Measurements from ENCODE around the gene USP17L22. TPM values are rescaled to one million over a fixed set of nuclear protein-coding genes. Genes with fewer than 3 reads are reported as not detected.
"Not testable (repeated sequence)": the region's sequence is repeated elsewhere in the genome, so short reads cannot be mapped to it uniquely, and the experiment has no call there.

USP17L22 gene
- total and polyA plus RNA-seq, 12 donors: not detected

GRCh38 chr4:9271719-9272118 is 4.3 kb downstream of the USP17L22 start:
- ATAC-seq; H3K27ac ChIP-seq; H3K4me1 ChIP-seq; H3K4me3 ChIP-seq; H3K9me3 ChIP-seq; intact Hi-C loops (cut with DNase I); H3K27me3 ChIP-seq; H3K36me3 ChIP-seq: not testable (repeated sequence)
- peak; percentile 5 to 35 for DNase-seq
- WGBS, 2 donors: 79 to 86% methylated on average over 4 to 5 of the region's 10 CpGs

Other genes with a start within 250 kb of the USP17L22 start
- not detected for gene FAM90A26, start 97.2 kb upstream of the USP17L22 start, total RNA-seq
- not detected for gene FAM90A26, start 97.2 kb upstream of the USP17L22 start, polyA plus RNA-seq
- not detected for gene USP17L10, start 57.0 kb upstream of the USP17L22 start, total RNA-seq
- gene USP17L10, start 57.0 kb upstream of the USP17L22 start, polyA plus RNA-seq: not detected
- gene USP17L11, start 52.2 kb upstream of the USP17L22 start, total RNA-seq: not detected
- gene USP17L11, start 52.2 kb upstream of the USP17L22 start, polyA plus RNA-seq: not detected
- gene USP17L12, start 47.5 kb upstream of the USP17L22 start, total RNA-seq: not detected
- gene USP17L12, start 47.5 kb upstream of the USP17L22 start, polyA plus RNA-seq: not detected
- not detected for gene USP17L13, start 42.7 kb upstream of the USP17L22 start, total RNA-seq
- gene USP17L13, start 42.7 kb upstream of the USP17L22 start, polyA plus RNA-seq: not detected
- not detected for gene USP17L15, start 33.2 kb upstream of the USP17L22 start, total RNA-seq
- gene USP17L15, start 33.2 kb upstream of the USP17L22 start, polyA plus RNA-seq: not detected
- not detected for gene USP17L17, start 23.7 kb upstream of the USP17L22 start, total RNA-seq
- not detected for gene USP17L17, start 23.7 kb upstream of the USP17L22 start, polyA plus RNA-seq
- gene USP17L18, start 19.0 kb upstream of the USP17L22 start, total RNA-seq: not detected
- not detected for gene USP17L18, start 19.0 kb upstream of the USP17L22 start, polyA plus RNA-seq
- gene USP17L19, start 14.2 kb upstream of the USP17L22 start, total RNA-seq: not detected
- gene USP17L19, start 14.2 kb upstream of the USP17L22 start, polyA plus RNA-seq: not detected
- not detected for gene USP17L20, start 9.5 kb upstream of the USP17L22 start, total RNA-seq
- not detected for gene USP17L20, start 9.5 kb upstream of the USP17L22 start, polyA plus RNA-seq
- gene USP17L21, start 4.7 kb upstream of the USP17L22 start, total RNA-seq: not detected
- gene USP17L21, start 4.7 kb upstream of the USP17L22 start, polyA plus RNA-seq: not detected
- not detected for gene USP17L24, start 57.5 kb downstream of the USP17L22 start, total RNA-seq
- gene USP17L24, start 57.5 kb downstream of the USP17L22 start, polyA plus RNA-seq: not detected
- gene USP17L25, start 62.3 kb downstream of the USP17L22 start, total RNA-seq: not detected
- gene USP17L25, start 62.3 kb downstream of the USP17L22 start, polyA plus RNA-seq: not detected
- not detected for gene USP17L26, start 67.0 kb downstream of the USP17L22 start, total RNA-seq
- gene USP17L26, start 67.0 kb downstream of the USP17L22 start, polyA plus RNA-seq: not detected
- not detected for gene USP17L5, start 71.8 kb downstream of the USP17L22 start, total RNA-seq
- not detected for gene USP17L5, start 71.8 kb downstream of the USP17L22 start, polyA plus RNA-seq
- gene USP17L27, start 76.5 kb downstream of the USP17L22 start, total RNA-seq: not detected
- gene USP17L27, start 76.5 kb downstream of the USP17L22 start, polyA plus RNA-seq: not detected
- gene USP17L28, start 81.3 kb downstream of the USP17L22 start, total RNA-seq: not detected
- gene USP17L28, start 81.3 kb downstream of the USP17L22 start, polyA plus RNA-seq: not detected
- not detected for gene USP17L29, start 86.0 kb downstream of the USP17L22 start, total RNA-seq
- not detected for gene USP17L29, start 86.0 kb downstream of the USP17L22 start, polyA plus RNA-seq
- gene USP17L30, start 95.5 kb downstream of the USP17L22 start, total RNA-seq: not detected
- not detected for gene USP17L30, start 95.5 kb downstream of the USP17L22 start, polyA plus RNA-seq
- gene DEFB131A, start 176.8 kb downstream of the USP17L22 start, total RNA-seq: not detected
- gene DEFB131A, start 176.8 kb downstream of the USP17L22 start, polyA plus RNA-seq: not detected